Measurements from ENCODE around the gene ADAMTSL1. TPM values are rescaled to one million over a fixed set of nuclear protein-coding genes. Genes with fewer than 3 reads are reported as not detected.

The ADAMTSL1 gene
- total RNA-seq, 3 donors from 2014 or later = 3.6 to 7.5 (median 4.2) TPM

DNA sequence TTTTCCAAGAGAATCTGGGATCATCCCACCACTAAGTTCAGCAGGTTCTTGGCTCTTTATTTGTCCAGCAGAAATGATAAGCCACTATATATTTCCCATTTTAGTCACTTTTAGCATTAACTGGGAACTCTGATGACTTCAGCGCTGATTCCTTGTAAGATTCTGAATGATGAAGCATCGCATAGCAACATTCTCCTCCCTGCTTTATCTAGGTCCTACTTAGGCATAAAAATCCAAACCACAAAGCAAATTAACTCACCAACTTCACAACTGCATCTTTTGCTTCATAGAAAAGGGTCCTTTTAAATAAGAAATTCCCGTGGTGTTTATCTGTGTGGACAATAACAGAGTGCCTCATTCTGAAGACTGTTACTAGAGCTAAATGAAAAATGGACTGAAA, 355.1 kb downstream of the ADAMTSL1 start:
- H3K4me3 ChIP-seq = no peak overlapping the region
- H3K27me3 ChIP-seq = no peaks in the 10 kb centered on the region
- H3K36me3 ChIP-seq = no peaks in the 10 kb centered on the region
- no peaks in the 10 kb centered on the region for H3K4me1 ChIP-seq
- TF ChIP-seq POLR2A (IDR thresholded peaks at IDR 0.05) (no peak), POLR2AphosphoS5 (IDR thresholded peaks at IDR 0.05) (no peak)
- TF ChIP-seq, protein P1, sequence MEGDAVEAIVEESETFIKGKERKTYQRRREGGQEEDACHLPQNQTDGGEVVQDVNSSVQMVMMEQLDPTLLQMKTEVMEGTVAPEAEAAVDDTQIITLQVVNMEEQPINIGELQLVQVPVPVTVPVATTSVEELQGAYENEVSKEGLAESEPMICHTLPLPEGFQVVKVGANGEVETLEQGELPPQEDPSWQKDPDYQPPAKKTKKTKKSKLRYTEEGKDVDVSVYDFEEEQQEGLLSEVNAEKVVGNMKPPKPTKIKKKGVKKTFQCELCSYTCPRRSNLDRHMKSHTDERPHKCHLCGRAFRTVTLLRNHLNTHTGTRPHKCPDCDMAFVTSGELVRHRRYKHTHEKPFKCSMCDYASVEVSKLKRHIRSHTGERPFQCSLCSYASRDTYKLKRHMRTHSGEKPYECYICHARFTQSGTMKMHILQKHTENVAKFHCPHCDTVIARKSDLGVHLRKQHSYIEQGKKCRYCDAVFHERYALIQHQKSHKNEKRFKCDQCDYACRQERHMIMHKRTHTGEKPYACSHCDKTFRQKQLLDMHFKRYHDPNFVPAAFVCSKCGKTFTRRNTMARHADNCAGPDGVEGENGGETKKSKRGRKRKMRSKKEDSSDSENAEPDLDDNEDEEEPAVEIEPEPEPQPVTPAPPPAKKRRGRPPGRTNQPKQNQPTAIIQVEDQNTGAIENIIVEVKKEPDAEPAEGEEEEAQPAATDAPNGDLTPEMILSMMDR (IDR thresholded peaks at IDR 0.05) = no peak
- intact Hi-C loops (cut with DNase I; ENCODE audit: low total_unique reads) = loop anchor here (5.0 kb wide), 1 partner anchor 1523 kb away; no protein-coding TSS in a partner anchor
- no peaks in the 10 kb centered on the region for H3K9me3 ChIP-seq
- DNase-seq (ENCODE audit: low spot score in 2 of 2) = no peak
- H3K27ac ChIP-seq = no peak overlapping the region

DNA sequence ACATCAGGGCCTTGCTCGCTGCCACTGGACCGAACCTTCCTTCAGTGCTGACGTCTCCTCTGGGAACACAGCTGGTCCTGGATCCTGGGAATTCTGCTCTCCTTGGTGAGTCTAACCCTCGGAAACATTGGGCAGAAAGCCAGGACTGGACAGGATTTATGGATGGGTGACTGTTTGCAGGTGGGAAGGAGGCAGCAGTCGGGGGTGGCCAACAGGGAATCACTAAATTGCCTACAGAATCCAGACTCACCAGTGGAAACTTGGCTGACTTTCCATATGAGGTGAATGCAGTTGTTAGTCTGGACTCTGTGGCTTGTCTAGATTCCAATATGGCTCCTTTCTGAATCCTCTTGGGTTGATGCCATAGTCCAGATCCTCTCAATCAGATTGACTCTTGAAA, 355.9 kb downstream of the ADAMTSL1 start:
- intact Hi-C loops (cut with DNase I; ENCODE audit: low total_unique reads) = loop anchor here (5.0 kb wide), 1 partner anchor 1522 kb away; no protein-coding TSS in a partner anchor
- H3K36me3 ChIP-seq = no peaks in the 10 kb centered on the region
- no peak overlapping the region for H3K27ac ChIP-seq
- DNase-seq (ENCODE audit: low spot score in 2 of 2) = no peak
- no peak overlapping the region for H3K4me3 ChIP-seq
- TF ChIP-seq, protein P1 (IDR thresholded peaks at IDR 0.05) = no peak
- TF ChIP-seq POLR2A (IDR thresholded peaks at IDR 0.05) (no peak), POLR2AphosphoS5 (IDR thresholded peaks at IDR 0.05) (no peak)
- H3K4me1 ChIP-seq = no peaks in the 10 kb centered on the region
- no peaks in the 10 kb centered on the region for H3K27me3 ChIP-seq
- no peaks in the 10 kb centered on the region for H3K9me3 ChIP-seq

DNA sequence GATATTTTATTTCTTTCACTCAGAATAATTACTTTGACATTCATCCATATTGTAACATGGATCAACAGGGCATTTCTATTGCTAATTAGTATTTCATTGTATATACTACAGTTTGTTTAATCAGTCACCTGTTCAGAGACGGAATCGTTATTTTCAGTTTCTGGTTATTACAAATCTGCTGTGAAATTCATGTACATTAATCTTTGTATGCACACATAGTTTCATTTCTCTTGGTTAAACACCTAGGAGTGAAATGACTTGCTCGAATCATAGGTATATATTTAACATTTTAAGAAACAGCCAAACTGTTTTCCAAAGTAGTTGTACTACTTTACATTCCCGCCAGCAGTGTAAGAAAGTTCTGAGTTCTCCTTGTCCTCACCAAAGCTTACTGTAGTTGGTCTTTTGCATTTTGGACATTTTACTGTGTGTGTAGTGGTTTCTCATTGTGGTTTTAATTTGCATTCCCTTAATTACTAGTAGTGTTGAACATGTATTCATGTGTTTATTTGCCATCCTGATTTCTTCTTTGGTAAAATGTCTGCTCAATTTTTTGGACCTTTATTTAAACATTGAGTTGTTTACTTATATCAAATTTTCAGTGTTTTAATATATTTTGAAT, 360.9 kb downstream of the ADAMTSL1 start:
- DNase-seq (ENCODE audit: low spot score in 2 of 2) = no peak
- intact Hi-C loops (cut with DNase I; ENCODE audit: low total_unique reads) = no loop called here
- Histone ChIP-seq H3K4me1 (no peaks in the 10 kb centered on the region), H3K27ac (no peak overlapping the region), H3K9me3 (no peaks in the 10 kb centered on the region), H3K4me3 (no peak overlapping the region), H3K27me3 (no peaks in the 10 kb centered on the region), H3K36me3 (no peaks in the 10 kb centered on the region)
- TF ChIP-seq, protein P1 (IDR thresholded peaks at IDR 0.05) = no peak
- TF ChIP-seq POLR2AphosphoS5 (IDR thresholded peaks at IDR 0.05) = no peak
- TF ChIP-seq POLR2A (IDR thresholded peaks at IDR 0.05) = no peak

DNA sequence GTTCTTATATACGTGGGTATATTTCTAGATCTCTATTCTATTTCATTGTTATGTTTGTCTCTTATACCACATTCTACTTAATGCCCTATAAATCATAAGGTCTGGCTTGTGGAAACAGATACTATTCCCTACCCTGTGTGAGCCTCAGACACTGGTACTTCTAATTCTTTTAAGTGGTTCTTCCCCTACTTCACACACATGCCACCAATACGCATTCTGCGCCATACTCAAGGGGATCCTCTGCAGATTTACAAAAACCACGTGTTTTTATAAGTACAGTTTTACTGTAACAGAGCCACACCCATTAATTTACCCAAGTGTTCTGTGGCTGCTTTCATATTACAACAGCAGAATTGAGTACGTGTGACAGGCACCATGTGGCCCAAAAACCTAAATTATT, 363.4 kb downstream of the ADAMTSL1 start:
- TF ChIP-seq POLR2A (IDR thresholded peaks at IDR 0.05) = no peak
- TF ChIP-seq POLR2AphosphoS5 (IDR thresholded peaks at IDR 0.05) = no peak
- TF ChIP-seq, protein P1 (IDR thresholded peaks at IDR 0.05) = no peak
- Histone ChIP-seq H3K4me3 (no peak overlapping the region), H3K27ac (no peak overlapping the region), H3K9me3 (no peaks in the 10 kb centered on the region), H3K36me3 (no peaks in the 10 kb centered on the region), H3K27me3 (no peaks in the 10 kb centered on the region), H3K4me1 (no peaks in the 10 kb centered on the region)
- intact Hi-C loops (cut with DNase I; ENCODE audit: low total_unique reads) = no loop called here
- DNase-seq (ENCODE audit: low spot score in 2 of 2) = no peak

DNA sequence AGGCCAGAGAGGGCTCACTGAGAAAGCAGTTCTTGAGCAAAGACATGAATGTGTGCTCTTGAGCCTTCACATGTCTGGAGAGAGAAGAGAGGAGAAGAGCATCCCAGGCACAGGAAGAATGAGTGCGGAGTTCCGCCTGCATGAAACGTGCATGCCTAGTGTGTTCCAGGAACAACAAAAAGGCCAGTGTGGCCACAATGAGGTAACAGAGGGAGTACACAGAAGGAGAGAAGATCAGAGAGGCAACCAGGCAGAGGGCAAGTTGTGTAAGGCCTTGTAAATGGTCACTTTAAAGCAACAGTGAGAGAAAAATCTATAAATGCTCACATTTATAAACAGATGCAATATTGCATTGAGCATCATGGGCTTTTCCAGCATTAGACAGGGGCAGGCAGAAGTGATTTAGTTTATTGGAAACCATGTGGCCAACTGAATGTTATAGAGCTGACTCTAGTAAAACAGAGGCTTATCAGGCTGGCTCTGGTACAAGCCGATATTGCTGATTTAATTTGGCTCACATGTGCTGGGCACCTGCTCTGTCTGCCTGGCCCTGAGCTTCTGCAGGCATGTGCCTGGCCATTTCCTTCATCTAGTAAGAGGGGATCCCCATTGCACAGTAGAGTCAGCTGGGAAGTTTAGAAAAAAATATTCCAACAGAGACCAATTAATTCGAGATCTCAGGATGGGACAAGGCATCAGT, 373.8 kb downstream of the ADAMTSL1 start:
- H3K27me3 ChIP-seq = no peaks in the 10 kb centered on the region
- H3K9me3 ChIP-seq = no peaks in the 10 kb centered on the region
- no peaks in the 10 kb centered on the region for H3K4me1 ChIP-seq
- TF ChIP-seq, protein P1 (IDR thresholded peaks at IDR 0.05) = no peak
- no peak for TF ChIP-seq POLR2AphosphoS5 (IDR thresholded peaks at IDR 0.05)
- no peak for TF ChIP-seq POLR2A (IDR thresholded peaks at IDR 0.05)
- intact Hi-C loops (cut with DNase I; ENCODE audit: low total_unique reads) = no loop called here
- DNase-seq (ENCODE audit: low spot score in 2 of 2) = no peak
- H3K4me3 ChIP-seq = no peak overlapping the region
- H3K27ac ChIP-seq = no peak overlapping the region
- no peaks in the 10 kb centered on the region for H3K36me3 ChIP-seq
